ENCODE data around the gene LSP1. TPM values are rescaled to one million over a fixed set of nuclear protein-coding genes. Genes with fewer than 3 reads are reported as not detected.

LSP1 gene
- total and polyA plus RNA-seq, 10 donors, result 136 to 422 (median 335) TPM

DNA sequence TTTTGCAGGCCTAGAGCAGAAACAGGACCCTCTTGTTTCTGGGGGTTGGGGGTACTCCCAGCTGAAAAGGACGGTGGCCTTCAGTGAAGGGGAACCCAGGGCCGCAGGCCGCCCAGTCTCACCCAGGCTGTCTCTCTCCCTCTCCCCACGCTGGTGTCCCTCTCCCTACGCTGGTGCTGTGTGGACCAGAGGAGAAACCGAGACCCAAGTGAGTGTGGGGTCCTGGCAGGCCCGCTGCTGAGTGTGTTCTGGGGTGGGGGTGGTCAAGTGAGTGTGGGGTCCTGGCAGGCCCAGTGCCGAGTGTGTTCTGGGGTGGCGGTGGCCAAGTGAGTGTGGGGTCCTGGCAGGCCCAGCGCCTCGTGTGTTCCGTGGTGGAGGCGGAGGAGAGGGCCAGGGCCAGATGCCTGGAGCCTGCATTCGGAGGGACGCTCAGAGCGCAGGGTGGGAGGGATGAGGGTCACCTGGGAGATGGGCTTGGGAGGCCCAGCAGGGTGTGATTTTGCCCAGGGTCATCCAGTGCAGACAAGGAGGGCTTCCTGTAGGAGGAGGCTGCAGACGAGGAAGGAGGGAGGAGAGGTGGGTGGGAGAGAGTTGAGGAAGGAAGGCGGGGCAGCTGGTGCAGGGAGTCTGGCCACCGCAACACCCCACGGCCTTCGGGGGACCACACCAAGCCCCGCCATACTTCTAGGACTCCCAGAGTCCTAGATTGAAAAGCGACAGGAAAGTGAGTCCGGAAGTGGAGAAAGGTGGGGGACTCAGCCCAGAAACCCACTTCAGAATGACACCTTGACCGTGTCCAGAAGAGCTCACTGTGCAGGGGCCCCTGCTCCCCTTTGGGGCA, 77.0 kb downstream of the LSP1 start:
- intact Hi-C loops (cut with DNase I; ENCODE audit: low total_unique reads), result no loop called here
- Histone ChIP-seq H3K4me3 (no peak overlapping the region), H3K9me3 (no peaks in the 10 kb centered on the region), H3K27me3 (replicated peaks in 1 of 7) (peaks cover 0 to 35% (median 0%) of the 10 kb centered on the region in 7 donors), H3K36me3 (no peaks in the 10 kb centered on the region), H3K27ac (no peak overlapping the region), H3K4me1 (peaks cover 0 to 9% (median 0%) of the 10 kb centered on the region in 6 donors)
- WGBS, 5 donors, result 79 to 85% (median 81%) methylated on average over 25 of the region's 25 CpGs
- TF ChIP-seq, protein P1, sequence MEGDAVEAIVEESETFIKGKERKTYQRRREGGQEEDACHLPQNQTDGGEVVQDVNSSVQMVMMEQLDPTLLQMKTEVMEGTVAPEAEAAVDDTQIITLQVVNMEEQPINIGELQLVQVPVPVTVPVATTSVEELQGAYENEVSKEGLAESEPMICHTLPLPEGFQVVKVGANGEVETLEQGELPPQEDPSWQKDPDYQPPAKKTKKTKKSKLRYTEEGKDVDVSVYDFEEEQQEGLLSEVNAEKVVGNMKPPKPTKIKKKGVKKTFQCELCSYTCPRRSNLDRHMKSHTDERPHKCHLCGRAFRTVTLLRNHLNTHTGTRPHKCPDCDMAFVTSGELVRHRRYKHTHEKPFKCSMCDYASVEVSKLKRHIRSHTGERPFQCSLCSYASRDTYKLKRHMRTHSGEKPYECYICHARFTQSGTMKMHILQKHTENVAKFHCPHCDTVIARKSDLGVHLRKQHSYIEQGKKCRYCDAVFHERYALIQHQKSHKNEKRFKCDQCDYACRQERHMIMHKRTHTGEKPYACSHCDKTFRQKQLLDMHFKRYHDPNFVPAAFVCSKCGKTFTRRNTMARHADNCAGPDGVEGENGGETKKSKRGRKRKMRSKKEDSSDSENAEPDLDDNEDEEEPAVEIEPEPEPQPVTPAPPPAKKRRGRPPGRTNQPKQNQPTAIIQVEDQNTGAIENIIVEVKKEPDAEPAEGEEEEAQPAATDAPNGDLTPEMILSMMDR (IDR thresholded peaks at IDR 0.05 in 8 of 11, conservative IDR thresholded peaks at IDR 0.05 in 3 of 11), result no peak
- no peak for TF ChIP-seq POLR2A (IDR thresholded peaks at IDR 0.05)
- no peak for TF ChIP-seq POLR2AphosphoS5 (IDR thresholded peaks at IDR 0.05)
- DNase-seq, result no peak

GRCh38 chr11:1930462-1930830, 77.6 kb downstream of the LSP1 start:
- Histone ChIP-seq H3K4me1 (peaks cover 0 to 9% (median 0%) of the 10 kb centered on the region in 6 donors), H3K27me3 (replicated peaks in 1 of 7) (peaks cover 0 to 29% (median 0%) of the 10 kb centered on the region in 7 donors), H3K9me3 (no peaks in the 10 kb centered on the region), H3K36me3 (no peaks in the 10 kb centered on the region), H3K4me3 (no peak overlapping the region), H3K27ac (no peak overlapping the region)
- intact Hi-C loops (cut with DNase I; ENCODE audit: low total_unique reads), result no loop called here
- peak; percentile 10 for DNase-seq
- TF ChIP-seq POLR2AphosphoS5 (IDR thresholded peaks at IDR 0.05) (no peak), POLR2A (IDR thresholded peaks at IDR 0.05) (no peak)
- TF ChIP-seq, protein P1 (IDR thresholded peaks at IDR 0.05 in 8 of 11, conservative IDR thresholded peaks at IDR 0.05 in 3 of 11), result no peak
- WGBS, 5 donors, result 70 to 86% (median 76%) methylated on average over 9 of the region's 9 CpGs

DNA sequence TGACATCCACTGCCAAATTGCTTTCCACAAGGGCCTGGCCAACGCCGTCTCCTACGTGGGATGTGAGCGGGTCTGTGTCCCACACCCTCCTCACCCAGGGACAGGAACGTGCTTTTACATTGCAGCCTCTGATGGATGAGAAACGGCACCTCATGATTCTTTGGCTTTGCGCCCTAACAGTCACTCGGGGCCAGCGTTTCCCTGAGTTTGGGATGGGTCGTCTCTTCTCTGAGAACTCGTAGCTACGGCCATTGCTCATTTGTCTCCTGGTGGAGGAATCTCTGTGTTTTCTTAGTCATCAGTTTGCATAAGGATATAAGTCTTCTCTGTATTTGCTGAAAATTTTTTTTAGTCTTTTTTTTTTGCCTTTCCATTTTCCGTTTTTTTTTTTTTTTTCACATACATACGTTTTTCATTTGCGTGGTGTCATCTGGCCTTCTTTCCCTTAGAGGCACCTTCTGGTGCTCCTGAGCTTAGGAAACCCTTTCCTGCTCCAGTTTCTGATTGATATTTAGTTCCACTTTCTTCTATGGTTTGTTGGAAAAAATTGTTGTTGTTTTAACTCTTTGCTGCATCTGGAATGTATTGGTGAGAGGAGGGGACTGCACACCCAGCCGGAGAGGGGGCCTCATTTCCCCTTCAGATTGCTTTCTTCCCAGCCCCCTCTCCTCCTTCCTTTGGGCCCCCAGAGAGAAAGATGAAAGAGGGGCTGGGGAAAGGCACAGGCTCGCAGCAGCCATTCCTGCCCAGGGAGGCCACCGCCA, 78.6 kb downstream of the LSP1 start:
- TF ChIP-seq POLR2A (IDR thresholded peaks at IDR 0.05) (no peak), POLR2AphosphoS5 (IDR thresholded peaks at IDR 0.05) (no peak)
- TF ChIP-seq, protein P1 (IDR thresholded peaks at IDR 0.05 in 8 of 11, conservative IDR thresholded peaks at IDR 0.05 in 3 of 11), result no peak
- Histone ChIP-seq H3K9me3 (no peaks in the 10 kb centered on the region), H3K36me3 (no peaks in the 10 kb centered on the region), H3K4me3 (no peak overlapping the region), H3K27ac (no peak overlapping the region), H3K27me3 (replicated peaks in 1 of 7) (peaks cover 0 to 19% (median 0%) of the 10 kb centered on the region in 7 donors), H3K4me1 (peaks cover 0 to 3% (median 0%) of the 10 kb centered on the region in 6 donors)
- WGBS, 5 donors, result 37 to 55% (median 43%) methylated on average over 18 of the region's 18 CpGs
- peak; percentile 49 for DNase-seq
- intact Hi-C loops (cut with DNase I; ENCODE audit: low total_unique reads), result no loop called here

DNA sequence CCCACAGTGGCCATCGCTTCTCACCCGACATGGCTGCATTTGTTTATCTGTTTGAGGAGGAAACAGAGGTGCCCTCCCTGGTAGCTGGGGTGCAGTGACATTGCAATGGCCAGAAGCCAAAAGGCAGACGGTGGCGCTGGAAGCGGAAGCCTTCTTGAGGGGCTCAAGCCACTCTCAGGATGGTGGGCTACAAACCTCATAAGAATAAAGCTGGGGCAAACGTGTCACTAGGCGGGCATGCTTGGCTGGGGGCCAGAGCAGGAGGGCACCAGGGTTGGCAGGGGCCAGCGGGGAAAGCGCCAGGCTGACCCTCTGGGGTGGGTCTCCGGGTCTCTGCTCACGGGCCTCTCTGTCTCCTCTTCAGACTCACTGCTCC, 79.2 kb downstream of the LSP1 start:
- WGBS, 5 donors, result 51 to 76% (median 69%) methylated on average over 11 of the region's 11 CpGs
- TF ChIP-seq, protein P1 (IDR thresholded peaks at IDR 0.05 in 8 of 11, conservative IDR thresholded peaks at IDR 0.05 in 3 of 11), result no peak
- TF ChIP-seq POLR2A (IDR thresholded peaks at IDR 0.05), result no peak
- no peak overlapping the region for H3K4me3 ChIP-seq
- no peaks in the 10 kb centered on the region for H3K9me3 ChIP-seq
- DNase-seq, result peak; percentile 53
- intact Hi-C loops (cut with DNase I; ENCODE audit: low total_unique reads), result no loop called here
- H3K27me3 ChIP-seq (replicated peaks in 1 of 7), result peaks cover 0 to 17% (median 0%) of the 10 kb centered on the region in 7 donors
- peaks cover 0 to 3% (median 0%) of the 10 kb centered on the region in 6 donors for H3K4me1 ChIP-seq
- no peaks in the 10 kb centered on the region for H3K36me3 ChIP-seq
- no peak overlapping the region for H3K27ac ChIP-seq
